Left ventricle myocardium inferior (tissue), 1 donor: ENCODE measurements around the gene PITPNM2. TPM values are rescaled to one million over a fixed set of nuclear protein-coding genes. Genes with fewer than 3 reads are reported as not detected.

ENCODE experiments used
- DNase-seq: peaks from one replicate; pipeline ENCODE4 v3.0.0-alpha.2; 2020
- H3K27ac ChIP-seq: fragments of 200-600 bp; replicated peaks from 2 replicates; pipeline ENCODE4 v1.8.0; 2021
- H3K27me3 ChIP-seq: fragments of 200-600 bp; 2 replicates; pipeline ENCODE4 v1.8.0; 2021; ENCODE audit warnings: low read depth
- H3K36me3 ChIP-seq: fragments of 200-600 bp; 2 replicates; pipeline ENCODE4 v1.8.0; 2021
- H3K4me1 ChIP-seq: fragments of 200-600 bp; 2 replicates; pipeline ENCODE4 v1.8.0; 2021
- H3K4me3 ChIP-seq: fragments of 200-600 bp; 2 replicates; pipeline ENCODE4 v1.8.0; 2021; ENCODE audit warnings: mild to moderate bottlenecking, moderate library complexity
- H3K9me3 ChIP-seq: fragments of 200-600 bp; replicated peaks from 2 replicates; pipeline ENCODE4 v1.8.0; 2021
- intact Hi-C: fragments of 100-400 bp; cut with micrococcal nuclease; formaldehyde crosslinking; loops from one replicate; pipeline ENCODE4 v1.11.0; 2022
- total RNA-seq: library from RNA; stranded (reverse); fragmentation: NEBNext Ultra II Directional; extraction: Animal tissue kit (Norgen Biotek cat#: 25700); gene quantifications from one replicate; pipeline ENCODE4 v1.2.1, GENCODE V29; 2021
- TF ChIP-seq, protein P1 (sequence below): fragments of 200-600 bp; IDR thresholded peaks from 2 replicates; pipeline ENCODE4 v1.8.0; 2021; ENCODE audit warnings: antibody characterized with exemption, mild to moderate bottlenecking, borderline replicate concordance
- donor health status: DM: no; HTN: yes; CAD: no; lungs with severe emphysema.

PITPNM2 gene
- total RNA-seq, 1 donor from 2014 or later = 18.4 TPM

DNA sequence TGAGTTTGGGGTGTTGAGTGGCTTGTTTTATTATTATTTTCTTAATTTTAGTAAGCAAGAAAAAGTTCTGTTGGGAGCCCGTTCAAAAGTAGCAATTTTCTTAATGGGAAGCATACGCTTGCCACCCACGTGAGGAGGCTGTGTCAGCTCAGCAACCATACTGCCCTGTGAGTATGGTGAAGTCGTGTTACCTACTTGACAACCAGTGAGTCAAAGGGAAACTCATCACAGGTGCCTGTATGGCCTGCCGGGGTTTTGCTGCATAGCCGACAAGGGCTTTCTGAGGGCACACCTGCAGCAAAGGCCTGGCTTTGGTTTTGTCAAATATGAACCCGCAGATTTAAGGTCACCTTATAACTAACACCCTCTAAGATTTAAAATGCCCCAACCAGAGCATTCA is 31.1 kb downstream of the PITPNM2 start:
- Histone ChIP-seq H3K4me1 (peaks cover 65% of the 10 kb centered on the region), H3K9me3 (no peaks in the 10 kb centered on the region), H3K27me3 (no peaks in the 10 kb centered on the region), H3K36me3 (no peaks in the 10 kb centered on the region), H3K4me3 (no peak overlapping the region), H3K27ac (no peak overlapping the region)
- no peak for DNase-seq
- TF ChIP-seq, protein P1, sequence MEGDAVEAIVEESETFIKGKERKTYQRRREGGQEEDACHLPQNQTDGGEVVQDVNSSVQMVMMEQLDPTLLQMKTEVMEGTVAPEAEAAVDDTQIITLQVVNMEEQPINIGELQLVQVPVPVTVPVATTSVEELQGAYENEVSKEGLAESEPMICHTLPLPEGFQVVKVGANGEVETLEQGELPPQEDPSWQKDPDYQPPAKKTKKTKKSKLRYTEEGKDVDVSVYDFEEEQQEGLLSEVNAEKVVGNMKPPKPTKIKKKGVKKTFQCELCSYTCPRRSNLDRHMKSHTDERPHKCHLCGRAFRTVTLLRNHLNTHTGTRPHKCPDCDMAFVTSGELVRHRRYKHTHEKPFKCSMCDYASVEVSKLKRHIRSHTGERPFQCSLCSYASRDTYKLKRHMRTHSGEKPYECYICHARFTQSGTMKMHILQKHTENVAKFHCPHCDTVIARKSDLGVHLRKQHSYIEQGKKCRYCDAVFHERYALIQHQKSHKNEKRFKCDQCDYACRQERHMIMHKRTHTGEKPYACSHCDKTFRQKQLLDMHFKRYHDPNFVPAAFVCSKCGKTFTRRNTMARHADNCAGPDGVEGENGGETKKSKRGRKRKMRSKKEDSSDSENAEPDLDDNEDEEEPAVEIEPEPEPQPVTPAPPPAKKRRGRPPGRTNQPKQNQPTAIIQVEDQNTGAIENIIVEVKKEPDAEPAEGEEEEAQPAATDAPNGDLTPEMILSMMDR = no peak
- intact Hi-C loops = no loop called here

DNA sequence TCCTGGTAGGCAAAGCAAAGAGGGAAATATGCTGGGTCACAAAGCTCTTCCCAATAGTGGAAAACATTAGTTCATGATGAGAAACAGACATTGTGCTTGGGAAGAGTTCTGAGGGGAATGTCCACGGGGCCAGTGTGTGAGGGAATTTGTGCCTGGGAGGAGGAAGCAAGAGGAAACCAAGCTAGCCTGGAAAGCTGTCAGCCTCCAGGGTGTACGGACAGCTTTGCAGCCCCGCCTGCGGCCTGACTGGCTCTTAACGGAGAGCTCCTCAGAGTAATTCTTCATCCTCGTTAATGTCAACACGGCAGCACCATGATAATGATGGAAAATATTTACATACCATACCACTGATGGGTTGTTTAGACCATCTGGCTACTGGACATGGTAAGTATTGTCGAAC is 32.4 kb downstream of the PITPNM2 start:
- Histone ChIP-seq H3K27ac (no peak overlapping the region), H3K4me1 (peaks cover 78% of the 10 kb centered on the region)
- intact Hi-C loops = no loop called here

DNA sequence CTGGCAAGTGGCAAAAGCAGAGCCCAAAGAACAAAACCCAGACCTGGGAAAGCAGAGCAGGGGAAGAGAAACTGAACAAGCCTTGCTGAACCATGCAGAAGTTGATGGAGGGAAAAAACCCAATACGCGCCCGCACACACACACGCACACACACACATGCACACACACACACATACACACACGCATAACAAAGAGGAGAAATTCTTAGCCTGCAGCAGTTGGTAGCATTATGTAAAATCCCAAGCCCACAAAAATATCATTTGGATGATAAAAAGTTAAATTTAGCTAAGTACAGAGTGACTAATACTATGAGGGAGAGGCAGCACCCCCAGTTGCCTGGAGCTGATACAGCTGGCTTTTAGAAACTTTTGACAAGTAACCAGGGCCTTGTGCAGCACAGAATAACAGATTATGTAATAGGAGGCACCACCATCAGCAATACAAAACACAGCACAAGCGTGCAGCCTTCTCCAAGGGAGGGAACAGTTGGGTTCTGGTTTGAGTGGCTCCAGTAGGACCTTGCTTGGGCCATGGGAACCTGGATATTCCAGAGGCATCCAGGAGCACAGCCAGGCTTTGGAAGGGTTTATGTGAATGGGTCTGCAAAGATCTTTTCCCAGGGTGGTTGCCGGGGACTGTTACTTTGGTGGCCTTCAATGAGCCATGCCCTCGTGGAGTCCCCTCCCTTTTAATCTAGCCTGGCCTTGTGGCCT is 35.3 kb downstream of the PITPNM2 start:
- Histone ChIP-seq H3K27ac (peak overlapping the region; percentile 81), H3K9me3 (no peaks in the 10 kb centered on the region), H3K27me3 (no peaks in the 10 kb centered on the region), H3K4me3 (peak overlapping the region; percentile 17), H3K4me1 (peaks cover 92% of the 10 kb centered on the region), H3K36me3 (no peaks in the 10 kb centered on the region)
- TF ChIP-seq, protein P1 = no peak
- peak; percentile 52 for DNase-seq
- intact Hi-C loops = no loop called here

More for the DNA sequence above, 32.4 kb downstream of the PITPNM2 start:
- H3K4me3 ChIP-seq = no peak overlapping the region
- DNase-seq = no peak
- no peaks in the 10 kb centered on the region for H3K27me3 ChIP-seq
- TF ChIP-seq, protein P1 = no peak
- no peaks in the 10 kb centered on the region for H3K9me3 ChIP-seq
- no peaks in the 10 kb centered on the region for H3K36me3 ChIP-seq

DNA sequence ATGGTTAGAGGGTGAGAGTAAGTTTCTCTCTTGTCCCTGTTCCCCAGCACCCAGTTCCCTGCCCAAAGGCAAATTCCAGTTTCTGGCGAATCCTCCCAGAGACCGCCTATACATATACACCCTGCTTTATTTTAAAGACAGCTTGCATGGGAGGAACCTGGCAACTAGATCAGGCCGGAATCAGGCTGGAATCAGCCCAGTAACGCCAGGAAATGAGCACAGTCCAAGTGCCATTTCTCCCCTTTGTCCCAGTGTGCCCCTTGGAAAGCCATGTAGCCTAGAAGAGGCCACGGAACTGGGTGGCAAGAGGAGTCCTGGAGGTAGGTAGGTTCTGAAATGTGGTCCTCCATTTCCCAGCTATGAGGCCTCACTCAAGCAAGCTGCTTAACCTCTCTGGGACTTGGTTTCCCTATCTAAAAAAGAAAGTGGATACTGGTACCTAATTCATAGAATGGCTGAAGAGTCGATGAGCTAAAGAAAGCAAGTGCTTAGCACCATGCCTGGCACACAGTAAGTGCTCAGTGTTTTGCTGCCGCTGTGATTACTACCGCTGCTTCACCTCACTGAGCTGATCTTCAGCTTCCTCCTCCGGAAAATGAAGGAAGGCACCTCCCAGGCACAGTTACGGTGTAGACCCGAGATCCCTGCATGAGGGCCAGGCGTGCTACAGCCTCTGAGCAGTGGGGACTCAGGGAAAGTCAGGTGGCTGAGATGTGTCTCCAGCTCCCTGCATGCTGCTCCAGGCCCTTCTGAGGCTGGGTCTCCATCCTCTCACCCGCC is 36.4 kb downstream of the PITPNM2 start:
- DNase-seq = no peak
- Histone ChIP-seq H3K27me3 (no peaks in the 10 kb centered on the region), H3K9me3 (no peaks in the 10 kb centered on the region), H3K36me3 (peaks cover 4% of the 10 kb centered on the region), H3K27ac (peak overlapping the region; percentile 81), H3K4me1 (peaks cover 95% of the 10 kb centered on the region), H3K4me3 (peak overlapping the region; percentile 17)
- TF ChIP-seq, protein P1 = no peak
- intact Hi-C loops = no loop called here

DNA sequence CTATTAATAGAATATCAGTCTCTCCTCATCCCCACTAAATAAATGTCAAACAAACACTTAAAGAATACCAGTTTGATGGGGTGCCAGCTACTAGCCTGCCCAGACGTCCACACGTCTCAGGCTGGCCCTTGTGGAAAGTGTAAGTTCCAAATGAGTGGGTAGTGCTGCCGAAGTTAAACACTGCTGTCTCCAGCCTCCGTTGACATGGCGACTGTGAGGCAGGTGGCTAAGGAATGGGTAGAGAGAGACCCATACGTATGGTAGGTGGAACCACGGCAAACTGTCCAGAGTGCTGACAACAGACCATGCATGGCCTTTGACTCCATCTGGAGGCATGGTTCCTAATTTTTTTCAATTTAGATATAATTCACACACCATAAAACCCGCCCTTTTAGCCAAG is 37.9 kb downstream of the PITPNM2 start:
- TF ChIP-seq, protein P1 = no peak
- no peak overlapping the region for H3K4me3 ChIP-seq
- H3K9me3 ChIP-seq = no peaks in the 10 kb centered on the region
- H3K36me3 ChIP-seq = peaks cover 4% of the 10 kb centered on the region
- DNase-seq = no peak
- peak overlapping the region; percentile 50 for H3K27ac ChIP-seq
- intact Hi-C loops = no loop called here
- peaks cover 99% of the 10 kb centered on the region for H3K4me1 ChIP-seq
- H3K27me3 ChIP-seq = no peaks in the 10 kb centered on the region
